Transverse colon (tissue), 4 donors: ENCODE results near the gene TOX2. TPM values are rescaled to one million over a fixed set of nuclear protein-coding genes. Genes with fewer than 3 reads are reported as not detected.

Source experiments
- DNase-seq: peaks from one replicate; pipeline ENCODE4 v3.0.0-alpha.2; 2019
- H3K27ac ChIP-seq, 4 donors: fragments of 200-600 bp; sonication (generic); 2 replicates each; pipeline ENCODE4 v1.5.1; 2016 to 2018; ENCODE audit warnings: inconsistent platforms in 4 of 4
- H3K27me3 ChIP-seq: fragments of 200-600 bp; sonication (generic); 2 replicates; pipeline ENCODE4 v1.5.1; 2017; ENCODE audit warnings: inconsistent platforms
- H3K36me3 ChIP-seq, 4 donors: fragments of 200-600 bp; sonication (generic); 2 replicates each; pipeline ENCODE4 v1.5.1; 2017 to 2019; ENCODE audit warnings: inconsistent platforms in 4 of 4
- H3K4me1 ChIP-seq, 4 donors: fragments of 200-600 bp; sonication (generic); 2 replicates each; pipeline ENCODE4 v1.5.1; 2017 to 2020; ENCODE audit warnings: inconsistent platforms in 4 of 4
- H3K4me3 ChIP-seq, 4 donors: fragments of 200-600 bp; sonication (generic); 1 replicate in 1 of 4; 2 replicates in 3 of 4; pipeline versions ENCODE4 v1.5.1 to v1.6.1; 2017 to 2019; ENCODE audit warnings: inconsistent platforms in 4 of 4
- H3K9me3 ChIP-seq, 2 donors: fragments of 200-600 bp; sonication (generic); 2 replicates each; pipeline ENCODE4 v1.5.1; 2017 to 2019; ENCODE audit warnings: inconsistent platforms in 2 of 2
- EP300 ChIP-seq: sonication (generic); formaldehyde crosslinking; IDR thresholded peaks from one replicate; pipeline ENCODE4 v1.6.1; 2017; ENCODE audit warnings: antibody characterized with exemption, low read depth
- POLR2A ChIP-seq: fragments of 450-650 bp; IDR thresholded peaks from one replicate; pipeline ENCODE4 v1.6.1; 2016; ENCODE audit warnings: antibody characterized with exemption, mild to moderate bottlenecking, moderate library complexity
- POLR2AphosphoS5 ChIP-seq, 3 donors: sonication (generic); formaldehyde crosslinking; IDR thresholded peaks; one replicate each; pipeline ENCODE4 v1.6.1; 2016; ENCODE audit warnings: antibody characterized with exemption in 3 of 3
- WGBS, 2 donors: methylation state at CpG; one replicate each; pipeline ENCODE4 v1.1.5; 2018; ENCODE audit warnings: low coverage in 1 of 2; 5-methylcytosine and 5-hydroxymethylcytosine counted together
- in situ Hi-C, 4 donors: fragments of 200-750 bp; cut with MboI; loops; one replicate each; pipeline versions ENCODE4 v1.15.0 to v1.15.1; 2017; ENCODE audit warnings: low sequenced_read_pairs in 3 of 4, low pct_ligation_motif_present in 1 of 4, low pct_unique_long_range_greater_than_20kb in 1 of 4
- intact Hi-C: fragments of 100-400 bp; cut with DNase I; formaldehyde crosslinking; loops from one replicate; pipeline ENCODE4 v1.15.1; 2023; ENCODE audit warnings: low total_unique reads
- total RNA-seq, 4 donors: library from RNA; depleted of rRNA; stranded (reverse); fragments of >200 nt; gene quantifications; one replicate each; pipeline ENCODE4 v1.1.0, GENCODE V29; 2016
- TF ChIP-seq, protein P1 (sequence below), 5 experiments: fragments of 200-600 bp in 3 of 5; fragments of 450-650 bp in 2 of 5; sonication (generic) in 3 of 5; IDR thresholded peaks; 1 replicate in 2 of 5; 2 replicates in 3 of 5; pipeline ENCODE4 v1.5.1; 2016 to 2017; ENCODE audit warnings: antibody characterized with exemption in 5 of 5, inconsistent platforms in 3 of 5, mild to moderate bottlenecking in 2 of 5, moderate library complexity in 1 of 5

Gene TOX2
- total RNA-seq, 4 donors from 2014 or later, result 1.5 to 15.7 (median 6.8) TPM

DNA sequence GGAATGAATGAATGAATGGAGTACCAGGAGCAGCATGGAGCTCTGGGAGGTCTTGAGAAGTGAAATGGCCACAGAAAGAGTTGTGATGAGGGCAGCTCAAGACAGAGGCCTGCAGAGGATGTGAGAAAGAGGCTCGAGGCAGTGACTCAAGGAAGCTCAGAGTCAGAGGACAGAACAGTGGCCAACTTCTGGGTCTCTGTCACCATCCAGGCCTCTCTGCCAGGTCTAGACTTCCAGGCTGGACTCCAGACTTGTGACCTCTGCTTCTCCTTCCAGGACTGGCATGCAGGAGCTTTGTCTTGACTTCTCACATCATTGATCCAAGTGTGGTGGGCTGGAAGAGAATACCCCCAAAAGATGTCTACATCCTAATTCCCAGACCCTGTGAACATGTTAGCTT lies 119.8 kb downstream of the TOX2 start:
- no peak for DNase-seq
- TF ChIP-seq EP300 (no peak), POLR2AphosphoS5 (IDR thresholded peaks at IDR 0.05) (no peak), POLR2A (no peak)
- TF ChIP-seq, protein P1, sequence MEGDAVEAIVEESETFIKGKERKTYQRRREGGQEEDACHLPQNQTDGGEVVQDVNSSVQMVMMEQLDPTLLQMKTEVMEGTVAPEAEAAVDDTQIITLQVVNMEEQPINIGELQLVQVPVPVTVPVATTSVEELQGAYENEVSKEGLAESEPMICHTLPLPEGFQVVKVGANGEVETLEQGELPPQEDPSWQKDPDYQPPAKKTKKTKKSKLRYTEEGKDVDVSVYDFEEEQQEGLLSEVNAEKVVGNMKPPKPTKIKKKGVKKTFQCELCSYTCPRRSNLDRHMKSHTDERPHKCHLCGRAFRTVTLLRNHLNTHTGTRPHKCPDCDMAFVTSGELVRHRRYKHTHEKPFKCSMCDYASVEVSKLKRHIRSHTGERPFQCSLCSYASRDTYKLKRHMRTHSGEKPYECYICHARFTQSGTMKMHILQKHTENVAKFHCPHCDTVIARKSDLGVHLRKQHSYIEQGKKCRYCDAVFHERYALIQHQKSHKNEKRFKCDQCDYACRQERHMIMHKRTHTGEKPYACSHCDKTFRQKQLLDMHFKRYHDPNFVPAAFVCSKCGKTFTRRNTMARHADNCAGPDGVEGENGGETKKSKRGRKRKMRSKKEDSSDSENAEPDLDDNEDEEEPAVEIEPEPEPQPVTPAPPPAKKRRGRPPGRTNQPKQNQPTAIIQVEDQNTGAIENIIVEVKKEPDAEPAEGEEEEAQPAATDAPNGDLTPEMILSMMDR (IDR thresholded peaks at IDR 0.05), result no peak
- no peak overlapping the region for H3K27ac ChIP-seq
- H3K4me1 ChIP-seq, result no peaks in the 10 kb centered on the region
- H3K27me3 ChIP-seq, result peaks cover 3% of the 10 kb centered on the region
- no peaks in the 10 kb centered on the region for H3K9me3 ChIP-seq
- in situ Hi-C loops (no loop called here), intact Hi-C loops (no loop called here)
- no peaks in the 10 kb centered on the region for H3K36me3 ChIP-seq
- no peak overlapping the region for H3K4me3 ChIP-seq
- 77% methylated on average over 1 of the region's 1 CpG; no CpG with 5 or more reads in 1 of the 2 donors for WGBS, 2 donors

DNA sequence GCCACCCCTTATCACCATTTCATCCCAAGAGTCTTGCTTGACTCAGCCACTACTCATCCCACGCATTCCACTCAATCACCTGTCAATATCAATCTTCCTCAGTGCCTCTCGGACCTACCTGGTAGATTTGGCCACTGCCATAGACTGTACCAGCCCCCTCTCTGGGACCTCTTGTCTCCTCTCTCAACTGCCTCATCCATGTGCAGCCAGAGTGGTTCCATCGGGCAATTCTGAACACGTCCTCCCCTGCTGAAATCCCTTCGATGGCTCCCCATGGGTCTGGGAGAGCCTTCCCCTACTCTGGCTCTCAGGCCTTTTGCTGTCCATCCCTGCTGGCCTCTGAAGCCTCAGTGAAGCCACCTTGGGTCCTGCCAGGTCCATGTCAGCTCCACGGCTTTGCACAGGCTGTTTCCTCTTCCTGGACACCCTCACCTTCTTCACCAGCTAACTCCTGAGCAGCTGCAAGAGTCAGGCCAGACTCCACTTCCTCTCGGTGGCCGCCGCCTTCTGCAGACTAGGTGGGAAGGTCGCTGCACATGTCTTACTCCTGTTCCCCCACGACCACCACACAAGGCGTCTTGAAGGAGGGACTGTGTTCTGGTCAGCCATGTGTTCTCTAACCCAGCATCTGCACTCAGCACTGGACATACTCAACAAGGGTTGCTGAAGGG lies 120.4 kb downstream of the TOX2 start:
- no peak for TF ChIP-seq POLR2AphosphoS5 (IDR thresholded peaks at IDR 0.05)
- no peak for DNase-seq
- Histone ChIP-seq H3K27me3 (peaks cover 3% of the 10 kb centered on the region), H3K4me3 (no peak overlapping the region), H3K27ac (no peak overlapping the region), H3K36me3 (no peaks in the 10 kb centered on the region), H3K4me1 (no peaks in the 10 kb centered on the region), H3K9me3 (no peaks in the 10 kb centered on the region)
- intact Hi-C loops, result no loop called here
- WGBS, 2 donors, result 72 to 82% methylated on average over 4 to 12 of the region's 12 CpGs
- in situ Hi-C loops, result no loop called here

DNA sequence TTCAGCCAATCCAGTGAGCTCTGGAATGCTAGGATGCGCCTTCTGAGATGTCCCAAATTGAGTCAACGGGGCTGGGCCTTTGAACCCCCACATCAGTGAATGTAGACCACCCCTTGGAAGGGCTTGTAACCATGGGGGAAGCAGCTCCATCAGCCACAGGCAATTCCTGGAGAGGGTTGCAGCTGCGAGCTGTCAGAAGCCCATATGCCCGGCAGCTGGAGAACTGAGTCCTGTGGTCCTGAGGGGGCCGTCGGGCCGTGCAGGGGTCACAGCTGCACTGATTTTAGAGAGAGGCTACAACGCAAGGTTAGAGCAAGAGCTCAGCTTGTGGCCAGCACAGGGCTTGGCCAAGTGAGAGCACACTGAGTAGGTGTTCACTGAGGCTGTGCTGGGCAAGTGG lies 121.3 kb downstream of the TOX2 start:
- H3K36me3 ChIP-seq, result no peaks in the 10 kb centered on the region
- H3K9me3 ChIP-seq, result no peaks in the 10 kb centered on the region
- H3K27ac ChIP-seq, result no peak overlapping the region
- no peak for DNase-seq
- in situ Hi-C loops, result no loop called here
- TF ChIP-seq POLR2AphosphoS5 (IDR thresholded peaks at IDR 0.05), result no peak
- no peak for TF ChIP-seq POLR2A
- TF ChIP-seq, protein P1 (IDR thresholded peaks at IDR 0.05), result no peak
- TF ChIP-seq EP300, result no peak
- H3K27me3 ChIP-seq, result peaks cover 3% of the 10 kb centered on the region
- WGBS, 2 donors, result 96% methylated on average over 8 of the region's 8 CpGs; no CpG with 5 or more reads in 1 of the 2 donors
- H3K4me1 ChIP-seq, result no peaks in the 10 kb centered on the region
- intact Hi-C loops, result no loop called here
- H3K4me3 ChIP-seq, result no peak overlapping the region

DNA sequence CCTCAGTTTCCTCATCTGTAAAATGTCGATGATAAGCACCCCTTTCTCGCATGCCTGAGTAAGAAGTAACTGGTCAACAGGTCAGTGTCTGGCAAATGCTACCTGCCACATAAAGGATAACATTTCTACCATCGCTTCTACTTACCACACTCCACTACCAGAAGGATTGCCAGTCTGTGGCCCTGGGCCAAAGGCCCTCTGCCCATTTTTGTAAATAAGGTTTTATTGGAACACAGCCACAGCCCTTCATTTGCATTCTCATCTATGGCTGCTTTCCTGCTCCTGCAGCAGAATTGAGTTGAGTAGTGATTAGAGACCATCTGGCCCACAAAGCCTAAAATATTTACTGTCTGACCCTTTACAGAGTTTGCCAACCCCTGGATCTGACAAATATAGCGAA lies 121.8 kb downstream of the TOX2 start:
- intact Hi-C loops, result no loop called here
- Histone ChIP-seq H3K4me1 (no peaks in the 10 kb centered on the region), H3K4me3 (no peak overlapping the region), H3K9me3 (no peaks in the 10 kb centered on the region), H3K27me3 (peaks cover 3% of the 10 kb centered on the region), H3K36me3 (no peaks in the 10 kb centered on the region), H3K27ac (no peak overlapping the region)
- in situ Hi-C loops, result no loop called here
- WGBS, 2 donors, result 75 to 96% methylated on average over 4 of the region's 4 CpGs
- DNase-seq, result no peak
- TF ChIP-seq POLR2A (no peak), EP300 (no peak), POLR2AphosphoS5 (IDR thresholded peaks at IDR 0.05) (no peak)
- TF ChIP-seq, protein P1 (IDR thresholded peaks at IDR 0.05), result no peak

DNA sequence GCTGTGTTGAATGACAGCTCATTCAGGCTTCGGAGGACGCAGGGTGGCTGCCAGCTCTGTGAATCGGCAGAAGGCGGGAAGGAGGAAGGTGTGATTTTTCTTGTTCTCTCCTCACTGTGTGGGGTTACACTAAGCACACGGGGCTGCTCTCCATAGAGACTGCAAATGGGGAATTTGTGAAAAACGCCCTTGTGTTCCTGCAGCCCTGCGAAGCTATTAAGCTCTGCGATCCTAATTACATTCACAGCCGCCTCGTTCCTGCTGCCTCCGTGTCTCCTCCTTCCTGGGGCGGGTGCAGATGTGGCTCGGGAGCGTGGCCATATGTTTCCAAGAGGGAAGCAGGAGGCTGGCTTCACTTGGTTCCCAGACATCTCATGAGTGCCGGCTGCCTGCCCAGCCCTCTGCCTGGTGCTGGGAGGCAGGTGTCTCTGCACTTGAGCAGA lies 124.0 kb downstream of the TOX2 start:
- H3K4me3 ChIP-seq, result no peak overlapping the region
- H3K27me3 ChIP-seq, result peaks cover 3% of the 10 kb centered on the region
- H3K36me3 ChIP-seq, result no peaks in the 10 kb centered on the region
- in situ Hi-C loops, result no loop called here
- no peak for DNase-seq
- WGBS, 2 donors, result 49 to 59% methylated on average over 5 to 15 of the region's 15 CpGs
- TF ChIP-seq POLR2AphosphoS5 (IDR thresholded peaks at IDR 0.05) (no peak), POLR2A (no peak), EP300 (no peak)
- TF ChIP-seq, protein P1 (IDR thresholded peaks at IDR 0.05), result no peak
- H3K4me1 ChIP-seq, result no peaks in the 10 kb centered on the region
- intact Hi-C loops, result no loop called here
- no peaks in the 10 kb centered on the region for H3K9me3 ChIP-seq
- H3K27ac ChIP-seq, result no peak overlapping the region
